GM12891 (cell line): ENCODE measurements around the gene ICOSLG.
"Not testable (repeated sequence)": the region's sequence is repeated elsewhere in the genome, so short reads cannot be mapped to it uniquely, and the experiment has no call there.

Source experiments
- PAX5 ChIP-seq: IDR thresholded peaks from 2 replicates; pipeline ENCODE4 v1.6.1; 2011; ENCODE audit warnings: low read length, moderate library complexity, mild to moderate bottlenecking; ENCODE audit not compliant: insufficient read depth, severe bottlenecking
- POLR2A ChIP-seq: IDR thresholded peaks from 2 replicates; pipeline ENCODE4 v1.6.1; 2011; ENCODE audit warnings: low read depth, low read length, control low read depth
- POLR2AphosphoS5 ChIP-seq: IDR thresholded peaks from 2 replicates; pipeline ENCODE4 v1.6.1; 2011; ENCODE audit warnings: low read depth, low read length, control low read depth
- POU2F2 ChIP-seq: IDR thresholded peaks from 2 replicates; pipeline ENCODE4 v1.6.1; 2011; ENCODE audit warnings: low read depth, mild to moderate bottlenecking, control low read depth, low read length, moderate library complexity
- SPI1 ChIP-seq: IDR thresholded peaks from 2 replicates; pipeline ENCODE4 v1.6.1; 2011; ENCODE audit warnings: low read depth, low read length, control low read depth
- TAF1 ChIP-seq: IDR thresholded peaks from 2 replicates; pipeline ENCODE4 v1.6.1; 2011; ENCODE audit warnings: low read depth, low read length, control low read depth

DNA sequence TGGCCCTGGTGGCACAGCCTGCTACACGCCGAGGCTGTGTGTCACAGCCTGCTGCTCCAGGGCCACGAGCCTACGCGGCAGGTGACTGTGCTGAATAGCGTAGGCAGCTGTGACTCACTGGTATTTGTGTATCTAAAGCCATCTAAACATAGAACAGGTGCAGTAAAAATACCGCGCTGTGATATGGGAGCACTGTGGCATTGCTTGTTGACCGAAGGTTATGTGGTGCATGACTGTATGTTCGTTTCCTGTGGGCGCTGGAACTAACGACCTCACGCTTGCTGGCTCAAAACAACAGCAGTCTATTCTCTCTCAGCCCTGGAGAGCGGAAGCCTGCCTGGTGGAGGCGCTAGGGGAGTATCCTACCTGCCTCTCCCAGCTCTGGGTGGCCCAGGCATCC is 3.2 kb upstream of the ICOSLG start:
- not testable (repeated sequence) for TF ChIP-seq POLR2AphosphoS5, POLR2A, TAF1, PAX5, SPI1, POU2F2
